Left ventricle myocardium inferior (tissue), 1 donor: Measurements from ENCODE around the gene TOP3B. TPM values are rescaled to one million over a fixed set of nuclear protein-coding genes. Genes with fewer than 3 reads are reported as not detected.

Source experiments
- DNase-seq: peaks from one replicate; pipeline ENCODE4 v3.0.0-alpha.2; 2020
- H3K27ac ChIP-seq: fragments of 200-600 bp; replicated peaks from 2 replicates; pipeline ENCODE4 v1.8.0; 2021
- H3K27me3 ChIP-seq: fragments of 200-600 bp; 2 replicates; pipeline ENCODE4 v1.8.0; 2021; ENCODE audit warnings: low read depth
- H3K36me3 ChIP-seq: fragments of 200-600 bp; 2 replicates; pipeline ENCODE4 v1.8.0; 2021
- H3K4me1 ChIP-seq: fragments of 200-600 bp; 2 replicates; pipeline ENCODE4 v1.8.0; 2021
- H3K4me3 ChIP-seq: fragments of 200-600 bp; 2 replicates; pipeline ENCODE4 v1.8.0; 2021; ENCODE audit warnings: mild to moderate bottlenecking, moderate library complexity
- H3K9me3 ChIP-seq: fragments of 200-600 bp; replicated peaks from 2 replicates; pipeline ENCODE4 v1.8.0; 2021
- CTCF ChIP-seq: fragments of 200-600 bp; IDR thresholded peaks from 2 replicates; pipeline ENCODE4 v1.8.0; 2021; ENCODE audit warnings: antibody characterized with exemption, mild to moderate bottlenecking, borderline replicate concordance
- intact Hi-C: fragments of 100-400 bp; cut with micrococcal nuclease; formaldehyde crosslinking; loops from one replicate; pipeline ENCODE4 v1.11.0; 2022
- total RNA-seq: library from RNA; stranded (reverse); fragmentation: NEBNext Ultra II Directional; extraction: Animal tissue kit (Norgen Biotek cat#: 25700); gene quantifications from one replicate; pipeline ENCODE4 v1.2.1, GENCODE V29; 2021
- donor health status: DM: no; HTN: yes; CAD: no; lungs with severe emphysema.

The TOP3B gene
- total RNA-seq, 1 donor from 2014 or later, result 11.2 TPM

DNA sequence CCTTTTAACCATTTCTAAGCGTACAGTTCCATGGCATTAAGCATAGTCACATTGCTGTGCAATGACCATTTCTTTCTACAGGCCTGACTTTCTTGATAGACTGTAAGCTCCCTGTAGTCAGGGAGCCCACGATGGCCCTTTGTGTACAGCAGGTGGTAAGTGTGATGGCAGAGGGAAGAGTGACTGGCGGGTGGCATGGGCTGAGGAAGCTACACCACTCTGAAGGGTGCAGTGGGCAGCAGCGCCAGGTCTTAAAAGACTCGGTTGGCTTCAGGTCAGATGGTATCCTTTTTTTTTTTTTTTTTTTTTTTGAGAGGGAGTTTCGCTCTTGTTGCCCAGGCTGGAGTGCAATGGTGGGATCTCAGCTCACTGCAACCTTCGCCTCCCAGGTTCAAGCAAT lies 31.5 kb downstream of the TOP3B start:
- Histone ChIP-seq H3K27ac (peak overlapping the region; percentile 98), H3K9me3 (no peaks in the 10 kb centered on the region), H3K27me3 (no peaks in the 10 kb centered on the region), H3K36me3 (no peaks in the 10 kb centered on the region), H3K4me1 (peaks cover 69% of the 10 kb centered on the region), H3K4me3 (peak overlapping the region; percentile 80)
- no peak for DNase-seq
- intact Hi-C loops, result no loop called here
- TF ChIP-seq CTCF, result no peak

- Histone ChIP-seq H3K4me1 (peaks cover 80% of the 10 kb centered on the region), H3K27me3 (no peaks in the 10 kb centered on the region), H3K4me3 (peak overlapping the region; percentile 80), H3K27ac (peak overlapping the region; percentile 98), H3K9me3 (no peaks in the 10 kb centered on the region), H3K36me3 (peaks cover 9% of the 10 kb centered on the region)
- TF ChIP-seq CTCF, result no peak
- intact Hi-C loops, result no loop called here
- no peak for DNase-seq
These were observed 32.6 kb downstream of the TOP3B start for GRCh38 chr22:21949948-21950347.

DNA sequence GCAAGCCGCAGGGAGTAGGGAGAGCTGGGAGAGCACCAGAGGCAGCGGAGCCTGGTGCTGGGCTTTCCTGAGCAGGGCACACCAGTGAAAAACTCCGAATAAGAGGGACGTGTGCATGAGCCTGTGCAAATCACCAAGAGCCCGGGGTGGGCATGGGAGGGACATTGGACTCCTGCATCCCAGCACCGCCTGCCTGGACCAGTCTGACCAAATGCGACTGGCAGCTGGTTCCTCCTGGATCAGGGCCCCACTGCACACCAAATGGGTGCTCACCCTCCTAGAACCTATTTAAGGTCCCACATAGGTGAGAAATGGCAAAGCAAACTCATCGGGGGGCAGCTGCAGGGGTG lies 33.0 kb downstream of the TOP3B start:
- Histone ChIP-seq H3K27ac (peak overlapping the region; percentile 98), H3K36me3 (peaks cover 13% of the 10 kb centered on the region), H3K4me1 (peaks cover 84% of the 10 kb centered on the region), H3K27me3 (no peaks in the 10 kb centered on the region), H3K4me3 (peak overlapping the region; percentile 80), H3K9me3 (no peaks in the 10 kb centered on the region)
- intact Hi-C loops, result no loop called here
- TF ChIP-seq CTCF, result no peak
- no peak for DNase-seq

GRCh38 chr22:21948824-21949568 lies 33.6 kb downstream of the TOP3B start:
- Histone ChIP-seq H3K36me3 (peaks cover 18% of the 10 kb centered on the region), H3K27ac (peak overlapping the region; percentile 98), H3K4me3 (peak overlapping the region; percentile 80), H3K27me3 (no peaks in the 10 kb centered on the region), H3K9me3 (no peaks in the 10 kb centered on the region), H3K4me1 (peaks cover 89% of the 10 kb centered on the region)
- TF ChIP-seq CTCF, result no peak
- intact Hi-C loops, result no loop called here
- no peak for DNase-seq

- DNase-seq, result no peak
- no peaks in the 10 kb centered on the region for H3K27me3 ChIP-seq
- H3K4me1 ChIP-seq, result peaks cover 95% of the 10 kb centered on the region
- intact Hi-C loops, result no loop called here
- TF ChIP-seq CTCF, result no peak
- no peak overlapping the region for H3K4me3 ChIP-seq
- no peaks in the 10 kb centered on the region for H3K9me3 ChIP-seq
- H3K36me3 ChIP-seq, result peaks cover 18% of the 10 kb centered on the region
- peak overlapping the region; percentile 98 for H3K27ac ChIP-seq
These were observed 34.2 kb downstream of the TOP3B start for GRCh38 chr22:21948390-21948789.
